Activated naive CD8-positive, alpha-beta T cell treated with anti-CD3 and anti-CD28 coated beads, Interleukin-2, amount 10 ng/mL, durations not matched to agents 7 days and 5 days (primary cell): ENCODE data around the gene FNBP1. TPM values are rescaled to one million over a fixed set of nuclear protein-coding genes. Genes with fewer than 3 reads are reported as not detected.

Source experiments
- ATAC-seq: fragments of 150-1000 bp; cut with Tn5 transposase; one replicate; pipeline ENCODE4 v1.10.0; 2021; ENCODE audit warnings: low read depth, moderate library complexity
- POLR2A ChIA-PET: fragments of 350-600 bp; sonication (Branson Sonifier 250); formaldehyde crosslinking; loops from one replicate; lab custom pipeline; 2021; ENCODE audit warnings: antibody characterized with exemption; lab: Charles Lee
- DNase-seq: peaks from one replicate; pipeline ENCODE4 v3.0.0; 2021
- H3K27ac Mint-ChIP-seq: one replicate; pipeline ENCODE4 v1.8.0; 2022; ENCODE audit warnings: mild to moderate bottlenecking, mixed read lengths
- H3K27me3 Mint-ChIP-seq: one replicate; pipeline ENCODE4 v1.8.0; 2022; ENCODE audit warnings: mild to moderate bottlenecking, moderate library complexity, mixed read lengths
- H3K36me3 Mint-ChIP-seq: one replicate; pipeline ENCODE4 v1.8.0; 2021; ENCODE audit warnings: mild to moderate bottlenecking, mixed read lengths
- H3K4me1 Mint-ChIP-seq: one replicate; pipeline ENCODE4 v1.8.0; 2021; ENCODE audit warnings: mixed read lengths
- H3K4me3 Mint-ChIP-seq: one replicate; pipeline ENCODE4 v1.8.0; 2022; ENCODE audit warnings: mild to moderate bottlenecking, moderate library complexity, mixed read lengths
- H3K9me3 Mint-ChIP-seq: one replicate; pipeline ENCODE4 v1.8.0; 2021; ENCODE audit warnings: mixed read lengths
- total RNA-seq, 2 experiments: library from RNA; stranded (reverse); gene quantifications; one replicate each; pipeline ENCODE4 v1.2.3, GENCODE V29; 2021

The FNBP1 gene
- total RNA-seq, 2 experiments from 2014 or later = 191 to 194 TPM

DNA sequence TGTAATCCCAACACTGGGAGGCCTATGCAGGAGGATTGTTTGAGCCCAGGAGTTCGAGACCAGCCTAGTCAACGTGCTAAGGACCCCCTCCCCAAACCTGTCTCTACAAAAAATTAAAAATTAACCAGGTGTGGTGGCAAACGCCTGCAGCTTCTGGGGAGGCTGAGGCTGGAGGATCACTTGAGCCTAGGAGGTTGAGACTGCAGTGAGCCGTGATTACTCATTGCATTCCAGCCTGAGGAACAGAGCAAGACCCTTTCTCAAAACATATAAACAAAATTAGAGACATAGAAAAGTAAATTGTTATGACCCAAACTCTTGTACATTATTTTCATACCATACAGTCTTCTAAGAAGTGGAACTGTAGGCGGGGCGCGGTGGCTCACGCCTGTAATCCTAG, 11.8 kb upstream of the FNBP1 start:
- POLR2A ChIA-PET = interaction anchor here (0.7 to 2.1 kb wide), 3 partner anchors 13 to 1300 kb away, joined by 3 to 22 read pairs (median 3); partner anchors contain the start of gene FNBP1
- peak overlapping the region; percentile 90 for H3K27ac Mint-ChIP-seq
- ATAC-seq (no peak), DNase-seq (no peak)
- peak overlapping the region; percentile 96 for H3K4me3 Mint-ChIP-seq
- H3K36me3 Mint-ChIP-seq = peaks cover 10% of the 10 kb centered on the region
- peaks cover 17% of the 10 kb centered on the region for H3K4me1 Mint-ChIP-seq
- no peaks in the 10 kb centered on the region for H3K9me3 Mint-ChIP-seq
- H3K27me3 Mint-ChIP-seq = no peaks in the 10 kb centered on the region

DNA sequence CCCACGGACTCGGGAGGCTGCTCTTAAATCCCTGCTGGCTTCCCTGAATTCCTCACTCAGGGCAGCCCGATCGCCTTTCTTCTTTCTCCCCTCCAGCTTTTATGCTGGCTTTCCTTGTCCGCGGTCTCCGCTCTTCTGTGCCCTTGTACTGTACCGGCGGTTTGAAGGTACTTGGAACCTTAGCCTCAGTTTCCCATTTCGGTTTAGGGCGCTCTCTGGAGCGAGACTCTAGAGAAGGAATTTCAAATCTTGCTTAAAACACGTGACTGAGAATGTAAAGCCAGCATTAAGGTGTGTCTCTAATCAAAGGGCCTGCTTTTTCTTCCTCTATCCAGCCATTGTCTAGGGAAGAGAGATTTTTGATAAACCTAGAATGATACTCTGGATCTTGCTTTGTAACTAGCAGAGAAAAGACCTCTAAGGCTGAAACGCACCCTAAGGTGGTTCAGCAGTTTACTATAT, 11.4 kb upstream of the FNBP1 start:
- peaks cover 10% of the 10 kb centered on the region for H3K36me3 Mint-ChIP-seq
- H3K9me3 Mint-ChIP-seq = no peaks in the 10 kb centered on the region
- DNase-seq = no peak
- H3K4me1 Mint-ChIP-seq = peaks cover 18% of the 10 kb centered on the region
- peak overlapping the region; percentile 96 for H3K4me3 Mint-ChIP-seq
- no peak for ATAC-seq
- H3K27ac Mint-ChIP-seq = peak overlapping the region; percentile 90
- H3K27me3 Mint-ChIP-seq = no peaks in the 10 kb centered on the region
- POLR2A ChIA-PET = interaction anchor here (0.6 to 2.1 kb wide), 10 partner anchors 10 to 169 kb away, joined by 3 to 23 read pairs (median 10); partner anchors contain the start of gene FNBP1

DNA sequence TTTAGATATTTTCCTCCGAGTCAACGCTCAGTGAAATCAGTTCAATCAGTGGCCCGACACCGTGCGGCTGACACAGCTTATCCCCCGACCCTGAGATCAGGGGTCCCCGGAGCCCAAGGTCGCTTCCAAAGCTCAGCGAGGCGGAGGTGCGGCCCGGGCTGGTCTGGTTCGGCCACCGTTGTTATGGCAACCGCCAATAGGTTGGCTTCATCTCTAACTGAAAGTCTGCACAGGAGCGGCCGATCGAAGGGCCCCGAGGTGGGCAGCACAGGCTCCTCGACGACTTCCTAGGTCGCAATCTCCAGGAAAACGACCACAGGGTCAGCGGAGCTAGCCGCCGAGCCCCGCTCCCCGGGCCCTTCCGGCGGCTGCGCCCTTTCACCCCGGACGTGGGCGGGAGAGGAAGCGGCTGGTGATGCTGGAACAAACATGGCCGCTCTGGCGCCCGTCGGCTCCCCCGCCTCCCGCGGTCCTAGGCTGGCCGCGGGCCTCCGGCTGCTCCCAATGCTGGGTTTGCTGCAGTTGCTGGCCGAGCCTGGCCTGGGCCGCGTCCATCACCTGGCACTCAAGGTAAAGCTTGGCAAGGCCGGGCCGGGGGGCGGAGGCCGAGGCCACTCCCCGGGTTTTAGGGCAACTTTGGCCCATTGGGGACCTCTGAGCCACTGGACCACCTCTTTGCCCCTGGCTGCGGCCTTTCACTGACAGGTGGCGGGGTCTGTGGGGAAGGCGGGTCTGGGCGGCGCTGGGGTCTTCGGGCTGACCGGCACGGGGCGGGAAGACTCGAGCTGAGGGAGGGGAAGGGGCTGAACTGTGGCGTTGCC, 10.7 kb upstream of the FNBP1 start, which contains the start of gene GPR107:
GPR107 (plus strand) TSS at position 403 of the 821 bp plus-strand sequence; CDS start at position 430, 27 bp downstream.
- POLR2A ChIA-PET = interaction anchor here (0.6 to 2.1 kb wide), 11 partner anchors 9 to 186 kb away, joined by 3 to 23 read pairs (median 9); partner anchors contain the start of gene FNBP1
- peak within 1 kb of the TSS; percentile 90 for H3K27ac Mint-ChIP-seq
- no peaks in the 10 kb centered on the region for H3K9me3 Mint-ChIP-seq
- peaks cover 18% of the 10 kb centered on the region for H3K4me1 Mint-ChIP-seq
- H3K27me3 Mint-ChIP-seq = no peaks in the 10 kb centered on the region
- peak within 1 kb of the TSS; percentile 96 for H3K4me3 Mint-ChIP-seq
- H3K36me3 Mint-ChIP-seq = peaks cover 6% of the 10 kb centered on the region
- DNase-seq = peak; percentile 86
- peak; percentile 94 for ATAC-seq

DNA sequence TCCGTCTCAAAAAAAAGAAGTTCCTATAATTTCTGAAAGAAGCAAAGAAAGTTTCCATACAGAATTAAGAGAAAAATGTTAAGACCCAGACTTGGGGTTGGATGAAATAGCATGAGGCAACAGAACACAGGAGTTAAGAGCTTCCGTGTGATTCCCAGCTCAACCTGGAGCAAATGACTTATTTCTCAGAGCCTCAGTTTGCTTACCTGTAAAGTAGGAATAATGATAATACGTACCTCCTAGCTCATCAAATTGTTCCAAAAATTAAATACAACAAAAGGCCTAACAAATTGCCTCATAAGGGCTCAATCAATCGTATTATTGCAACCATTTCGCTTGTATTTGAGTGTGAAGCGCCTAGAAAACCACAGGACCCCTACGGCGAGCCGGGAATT, 10.1 kb upstream of the FNBP1 start:
- POLR2A ChIA-PET = interaction anchor here (1.0 to 2.1 kb wide), 9 partner anchors 9 to 186 kb away, joined by 3 to 23 read pairs (median 11); partner anchors contain the start of gene FNBP1
- ATAC-seq = no peak
- H3K4me3 Mint-ChIP-seq = peak overlapping the region; percentile 96
- H3K4me1 Mint-ChIP-seq = peaks cover 15% of the 10 kb centered on the region
- H3K27me3 Mint-ChIP-seq = no peaks in the 10 kb centered on the region
- DNase-seq = no peak
- H3K36me3 Mint-ChIP-seq = peaks cover 2% of the 10 kb centered on the region
- peak overlapping the region; percentile 69 for H3K27ac Mint-ChIP-seq
- no peaks in the 10 kb centered on the region for H3K9me3 Mint-ChIP-seq

DNA sequence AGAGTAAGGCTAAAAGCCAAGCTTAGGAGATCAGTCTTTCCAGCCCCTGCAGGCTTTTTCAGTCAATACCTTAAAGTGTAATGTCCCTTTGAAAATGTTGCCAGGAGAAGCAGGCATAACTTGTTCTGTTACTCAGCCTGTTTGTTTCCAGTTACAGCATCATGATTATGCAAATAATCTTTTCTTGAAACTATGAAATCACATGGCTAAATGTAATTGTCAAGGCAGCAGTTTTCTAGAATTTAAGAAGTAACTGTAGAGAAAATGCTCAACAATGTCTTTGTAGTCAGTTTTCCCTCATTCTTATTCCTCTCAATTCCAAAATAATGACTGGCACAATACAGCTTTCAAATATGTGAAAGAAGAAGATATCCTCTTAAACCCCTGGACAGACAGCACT, 8.9 kb upstream of the FNBP1 start:
- Mint-ChIP-seq H3K4me3 (peak overlapping the region; percentile 14), H3K4me1 (peaks cover 13% of the 10 kb centered on the region), H3K36me3 (no peaks in the 10 kb centered on the region), H3K9me3 (no peaks in the 10 kb centered on the region), H3K27me3 (no peaks in the 10 kb centered on the region), H3K27ac (peak overlapping the region; percentile 12)
- POLR2A ChIA-PET = interaction anchor here (1.2 to 1.4 kb wide), 2 partner anchors 9 to 217 kb away, joined by 3 to 5 read pairs; partner anchors contain the start of genes C9orf78, FNBP1 and USP20
- ATAC-seq (no peak), DNase-seq (no peak)

DNA sequence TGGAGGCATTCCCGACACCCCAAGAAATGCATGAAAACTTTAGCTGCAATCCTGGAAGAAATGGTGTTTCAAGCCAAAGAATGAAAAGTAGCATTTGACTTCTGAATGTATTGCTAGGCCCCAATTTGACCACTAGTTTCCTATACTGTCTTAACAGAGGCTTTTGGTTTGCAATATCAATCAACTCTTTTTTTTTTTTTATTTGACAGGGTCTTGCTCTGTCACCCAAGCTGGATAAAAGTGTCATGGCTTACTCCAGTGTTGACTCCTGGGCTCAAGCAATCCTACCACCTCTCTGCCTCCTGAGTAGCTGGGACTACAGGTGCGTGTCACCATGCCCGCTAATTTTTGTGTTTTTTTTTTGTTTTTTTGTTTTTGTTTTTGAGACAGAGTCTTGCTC, 7.5 kb upstream of the FNBP1 start:
- H3K36me3 Mint-ChIP-seq = no peaks in the 10 kb centered on the region
- no peaks in the 10 kb centered on the region for H3K9me3 Mint-ChIP-seq
- H3K27me3 Mint-ChIP-seq = no peaks in the 10 kb centered on the region
- POLR2A ChIA-PET = interaction anchor here (0.7 to 1.7 kb wide), 3 partner anchors 8 to 163 kb away, joined by 4 to 5 read pairs (median 5); partner anchors contain the start of gene FNBP1
- peaks cover 19% of the 10 kb centered on the region for H3K4me1 Mint-ChIP-seq
- ATAC-seq (no peak), DNase-seq (no peak)
- H3K4me3 Mint-ChIP-seq = peak overlapping the region; percentile 19
- peak overlapping the region; percentile 65 for H3K27ac Mint-ChIP-seq

DNA sequence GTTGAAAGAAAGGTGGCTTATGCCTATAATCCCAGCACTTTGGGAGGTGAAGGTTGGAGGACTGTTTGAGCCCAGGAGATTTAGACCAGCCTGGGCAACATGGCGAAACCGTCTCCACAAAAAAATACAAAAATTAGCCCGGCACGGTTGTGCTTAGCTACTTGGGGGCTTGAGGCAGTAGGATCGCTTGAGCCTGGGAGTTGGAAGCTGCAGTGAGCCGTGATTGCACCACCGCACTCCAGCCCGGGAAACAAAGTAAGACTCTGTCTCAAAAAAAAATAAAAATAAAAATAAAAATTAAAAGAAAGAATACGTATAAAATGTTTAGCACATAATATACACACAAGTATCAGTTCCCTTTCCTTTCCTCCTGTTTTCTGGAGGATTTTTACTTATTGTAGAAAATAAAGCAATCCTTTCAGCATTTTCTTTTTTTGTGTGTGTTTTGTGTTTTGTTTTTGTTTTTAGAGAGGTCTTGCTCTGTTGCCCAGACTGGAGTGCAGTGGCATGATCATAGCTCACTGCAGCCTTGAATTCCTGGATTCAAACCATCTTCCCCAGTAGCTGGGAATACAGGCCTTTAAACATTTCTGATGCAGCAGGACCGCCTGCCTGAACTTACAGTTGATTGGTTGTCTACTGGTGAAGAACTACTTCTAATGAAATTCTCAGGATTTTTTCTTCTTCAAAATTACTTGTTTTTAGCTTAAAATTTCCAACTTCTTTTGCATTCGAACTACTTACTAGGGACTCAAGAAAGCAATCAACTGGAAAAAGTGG, 6.6 kb upstream of the FNBP1 start:
- Mint-ChIP-seq H3K36me3 (no peaks in the 10 kb centered on the region), H3K9me3 (no peaks in the 10 kb centered on the region), H3K27ac (no peak overlapping the region), H3K4me3 (no peak overlapping the region), H3K4me1 (peaks cover 25% of the 10 kb centered on the region), H3K27me3 (no peaks in the 10 kb centered on the region)
- no peak for ATAC-seq
- POLR2A ChIA-PET = interaction anchor here (0.7 to 1.7 kb wide), 2 partner anchors 23 to 162 kb away, joined by 4 to 5 read pairs; no protein-coding TSS in a partner anchor
- no peak for DNase-seq

DNA sequence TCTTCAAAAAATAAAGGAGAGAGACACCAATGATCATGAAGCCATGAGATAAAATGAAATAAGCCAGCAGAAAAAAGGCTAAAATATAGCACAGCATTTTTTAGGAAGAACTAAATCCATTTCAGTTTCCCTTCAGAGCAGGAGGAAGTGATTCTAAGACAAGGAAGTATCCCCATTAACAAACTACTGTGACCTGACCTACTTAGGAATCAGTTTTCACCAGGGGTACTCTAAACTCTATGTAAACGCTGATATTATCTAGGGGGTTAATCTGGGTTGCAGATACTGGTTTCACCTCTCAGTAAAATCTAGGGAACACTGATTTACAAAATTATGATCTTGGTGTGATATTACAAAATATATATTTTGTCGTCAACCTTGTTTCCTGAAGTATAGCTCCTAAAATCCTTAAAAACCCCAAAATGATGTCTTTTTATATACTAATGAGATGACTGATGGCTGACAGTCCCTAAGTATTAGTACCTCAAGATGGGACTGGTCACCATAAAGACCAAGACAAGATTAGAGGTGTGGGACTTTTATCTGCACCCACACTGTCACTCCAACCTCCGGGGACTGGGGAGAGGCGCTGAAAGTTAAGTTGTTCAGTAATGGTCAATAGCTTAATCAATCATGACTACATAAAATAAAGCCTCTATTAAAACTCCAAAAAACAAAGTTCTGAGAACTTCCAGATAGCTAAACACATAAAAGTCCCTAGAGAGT, 2.9 kb upstream of the FNBP1 start:
- peaks cover 35% of the 10 kb centered on the region for H3K4me1 Mint-ChIP-seq
- POLR2A ChIA-PET = interaction anchor here (0.6 to 9.1 kb wide), 5 partner anchors 8 to 157 kb away, joined by 3 to 195 read pairs (median 4); partner anchors contain the start of gene GPR107
- no peaks in the 10 kb centered on the region for H3K27me3 Mint-ChIP-seq
- peak overlapping the region; percentile 91 for H3K27ac Mint-ChIP-seq
- no peak for DNase-seq
- no peaks in the 10 kb centered on the region for H3K9me3 Mint-ChIP-seq
- H3K4me3 Mint-ChIP-seq = peak overlapping the region; percentile 83
- H3K36me3 Mint-ChIP-seq = peaks cover 10% of the 10 kb centered on the region
- no peak for ATAC-seq

DNA sequence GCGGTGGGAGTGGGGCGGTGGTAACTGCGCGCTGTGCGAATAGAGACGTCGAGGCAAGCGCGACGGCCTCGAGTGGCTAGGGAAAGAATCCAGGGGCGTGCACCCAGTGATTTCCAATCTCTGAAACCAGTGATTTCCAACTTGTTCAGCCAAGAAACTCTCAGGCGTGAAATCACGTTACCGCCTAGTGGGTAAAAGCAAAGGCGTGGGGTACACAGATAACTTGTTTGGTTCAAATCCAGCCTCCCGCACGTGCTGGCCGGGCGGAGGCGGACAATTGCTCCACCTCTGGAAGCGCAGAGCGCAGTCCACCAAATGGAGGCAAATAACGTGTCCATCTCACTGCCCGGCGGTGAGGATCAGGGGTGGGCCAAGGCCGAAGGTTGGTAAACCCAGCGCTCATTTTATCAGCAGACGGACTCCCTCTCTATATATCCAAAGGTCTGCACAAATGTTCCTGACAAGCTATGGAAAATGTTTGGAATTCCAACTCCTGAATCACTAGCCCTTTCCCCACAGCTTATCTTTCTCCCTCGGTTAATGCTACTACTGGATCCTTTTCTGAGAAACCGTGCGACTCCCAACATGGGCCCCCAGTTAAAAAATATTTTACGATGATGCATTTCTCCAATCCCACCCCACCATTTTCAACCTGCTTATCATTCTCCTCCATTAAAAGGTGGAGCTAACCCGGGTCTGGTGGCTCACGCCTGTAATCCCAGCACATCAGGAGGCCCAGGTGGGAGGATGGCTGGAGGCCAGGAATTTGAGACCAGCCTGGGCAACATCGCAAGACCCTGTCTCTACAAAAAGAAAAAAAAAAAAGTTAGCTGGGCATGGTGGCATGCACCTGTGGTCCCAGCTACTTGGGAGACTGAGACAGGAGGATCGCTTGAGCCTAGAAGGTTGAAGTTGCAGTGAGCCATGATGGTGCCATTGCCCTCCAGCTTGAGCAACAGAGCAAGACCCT, 950 bp upstream of the FNBP1 start:
- no peak for ATAC-seq
- DNase-seq = no peak

DNA sequence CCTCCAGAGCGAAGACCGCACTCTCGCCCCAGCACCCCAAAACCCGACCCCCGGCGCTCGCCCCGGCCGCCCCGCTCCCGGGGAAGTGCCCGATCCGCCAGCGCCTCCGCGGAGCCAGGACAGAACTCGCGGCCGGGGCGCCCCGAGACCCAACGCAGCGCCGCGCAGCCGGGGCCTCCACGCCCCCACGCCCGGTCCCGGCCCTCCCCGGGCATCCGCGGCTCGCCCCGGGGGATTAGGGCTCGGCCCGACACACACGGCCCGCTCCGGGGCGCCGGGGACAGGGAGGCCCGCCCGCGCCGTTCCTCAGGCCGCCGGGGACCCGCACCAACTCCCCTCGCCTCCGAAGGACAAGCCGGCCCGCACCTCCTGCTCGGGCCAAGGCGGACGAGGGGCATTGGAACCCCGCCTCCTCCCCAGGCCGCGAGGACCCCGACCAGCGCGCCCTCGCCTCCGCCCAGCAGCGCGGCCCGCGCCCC, 544 bp downstream of the FNBP1 start:
- Mint-ChIP-seq H3K4me1 (peaks cover 51% of the 10 kb centered on the region), H3K4me3 (peak overlapping the region; percentile 100), H3K36me3 (peaks cover 14% of the 10 kb centered on the region), H3K27me3 (no peaks in the 10 kb centered on the region), H3K27ac (peak overlapping the region; percentile 99), H3K9me3 (no peaks in the 10 kb centered on the region)
- peak; percentile 70 for DNase-seq
- ATAC-seq = peak; percentile 7
- POLR2A ChIA-PET = interaction anchor here (0.6 to 9.1 kb wide), 15 partner anchors 9 to 204 kb away, joined by 3 to 195 read pairs (median 6); partner anchors contain the start of gene GPR107

More for the DNA sequence above, 950 bp upstream of the FNBP1 start:
- Mint-ChIP-seq H3K9me3 (no peaks in the 10 kb centered on the region), H3K4me3 (peak overlapping the region; percentile 96), H3K36me3 (peaks cover 13% of the 10 kb centered on the region), H3K4me1 (peaks cover 40% of the 10 kb centered on the region), H3K27me3 (no peaks in the 10 kb centered on the region), H3K27ac (peak overlapping the region; percentile 97)
- POLR2A ChIA-PET = interaction anchor here (1.1 to 9.1 kb wide), 8 partner anchors 10 to 155 kb away, joined by 3 to 195 read pairs (median 10); partner anchors contain the start of gene GPR107
